Muscle of back (tissue), 13 donors: ENCODE measurements around the gene KLF4. TPM values are rescaled to one million over a fixed set of nuclear protein-coding genes. Genes with fewer than 3 reads are reported as not detected.
"Not testable (repeated sequence)": the region's sequence is repeated elsewhere in the genome, so short reads cannot be mapped to it uniquely, and the experiment has no call there.

Experiments used
- DNase-seq, 3 donors: peaks; one replicate each; pipeline versions ENCODE4 v3.0.0 to v3.0.0-alpha.2; 2013
- long read RNA-seq, 9 donors: transcript quantifications; one replicate each; lab custom pipeline, GENCODE V29; 2026
- polyA plus RNA-seq, 10 donors: library from polyadenylated mRNA; unstranded; fragments of 120-200 nt; gene quantifications; one replicate each; pipeline ENCODE4 v1.2.1, GENCODE V29; 2013; ENCODE audit not compliant: insufficient read length in 10 of 10

KLF4 gene
- 10 to 100 TPM; 23.6 to 68.8 (median 42.4) TPM for polyA plus RNA-seq
- long read RNA-seq, donor 1, partial matches to known transcripts, result 0 of 4 reads
- long read RNA-seq, donor 1, other reads (novel, unspliced or antisense), result 0 of 4 reads
- long read RNA-seq, donor 2, partial matches to known transcripts, result 0 of 6 reads
- long read RNA-seq, donor 2, other reads (novel, unspliced or antisense), result 0 of 6 reads
- long read RNA-seq, donor 3, result 0 reads
- long read RNA-seq, donor 4, partial matches to known transcripts, result 0 of 4 reads
- long read RNA-seq, donor 4, other reads (novel, unspliced or antisense), result 0 of 4 reads
- long read RNA-seq, donor 5, transcript KLF4-201 (5 exons, 2,813 nt), result major isoform, 5 of 27 reads
- long read RNA-seq, donor 5, transcript KLF4-205 (3 exons, 2,393 nt), result major isoform, 5 of 27 reads
- long read RNA-seq, donor 5, partial matches to known transcripts, result 17 of 27 reads
- long read RNA-seq, donor 5, other reads (novel, unspliced or antisense), result 0 of 27 reads
- long read RNA-seq, donor 6, transcript KLF4-201 (5 exons, 2,813 nt), result major isoform, 7 of 9 reads
- long read RNA-seq, donor 6, partial matches to known transcripts, result 0 of 9 reads
- long read RNA-seq, donor 6, other reads (novel, unspliced or antisense), result 0 of 9 reads
- long read RNA-seq, donor 7, partial matches to known transcripts, result 9 of 15 reads
- long read RNA-seq, donor 7, other reads (novel, unspliced or antisense), result 0 of 15 reads
- long read RNA-seq, donor 8, partial matches to known transcripts, result 0 of 3 reads
- long read RNA-seq, donor 8, other reads (novel, unspliced or antisense), result 0 of 3 reads
- long read RNA-seq, donor 9, partial matches to known transcripts, result 0 of 2 reads
- long read RNA-seq, donor 9, other reads (novel, unspliced or antisense), result 0 of 2 reads

DNA sequence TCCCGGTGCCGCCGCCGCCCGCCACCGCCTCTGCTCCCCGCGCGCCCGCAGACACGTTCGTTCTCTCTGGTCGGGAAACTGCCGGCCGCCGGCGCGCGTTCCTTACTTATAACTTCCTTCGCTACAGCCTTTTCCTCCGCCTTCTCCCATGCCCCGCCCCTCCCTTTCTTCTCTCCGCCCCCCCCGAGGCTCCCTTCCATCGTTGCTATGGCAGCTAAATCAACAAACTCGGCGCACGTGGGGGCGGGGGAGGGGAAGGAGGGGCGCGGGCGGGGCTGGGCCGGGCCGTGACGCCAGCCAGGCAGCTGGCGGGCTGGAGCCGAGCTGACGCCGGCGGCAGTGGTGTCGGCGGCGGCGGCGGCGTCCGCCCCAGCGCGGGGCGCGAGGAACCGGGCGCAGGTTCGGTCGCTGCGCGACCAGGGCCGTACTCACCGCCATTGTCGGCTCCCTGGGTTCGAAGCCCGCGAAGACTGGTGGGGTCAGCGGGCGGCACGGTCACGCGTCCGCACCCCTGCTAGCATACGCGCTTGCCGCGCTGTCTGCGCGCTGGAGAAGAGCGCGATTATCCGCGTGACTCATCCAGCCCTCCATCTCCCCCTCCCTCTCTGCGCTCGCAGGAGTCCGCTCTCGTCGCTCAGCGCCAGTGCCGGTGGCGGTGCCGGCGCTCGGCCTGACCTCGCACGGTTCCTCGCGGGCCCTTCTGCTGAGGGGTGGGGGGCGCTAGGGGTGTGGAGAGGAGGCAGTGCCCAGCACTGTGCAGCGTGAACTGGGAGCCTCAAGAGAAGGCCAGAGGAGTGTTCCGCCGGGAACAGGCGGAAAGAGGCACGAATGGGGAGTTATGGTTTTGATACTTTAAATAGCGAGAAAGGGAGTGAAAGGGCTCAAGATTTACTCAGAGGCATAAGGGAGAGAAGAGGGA is at the start of gene KLF4:
TSS of gene KLF4 (minus strand) at position 83 of the 919 bp plus-strand sequence. CDS start 597 bp downstream, outside the sequence.
- DNase-seq, result peak; percentile 94 to 97 (median 96)

GRCh38 chr9:107536462-107536861 is 46.9 kb upstream of the KLF4 start:
- DNase-seq, result no peak

GRCh38 chr9:107534510-107535078 is 45.0 kb upstream of the KLF4 start:
- DNase-seq, result no peak

- DNase-seq, result no peak
These were observed 41.1 kb upstream of the KLF4 start for GRCh38 chr9:107530679-107531078.

DNA sequence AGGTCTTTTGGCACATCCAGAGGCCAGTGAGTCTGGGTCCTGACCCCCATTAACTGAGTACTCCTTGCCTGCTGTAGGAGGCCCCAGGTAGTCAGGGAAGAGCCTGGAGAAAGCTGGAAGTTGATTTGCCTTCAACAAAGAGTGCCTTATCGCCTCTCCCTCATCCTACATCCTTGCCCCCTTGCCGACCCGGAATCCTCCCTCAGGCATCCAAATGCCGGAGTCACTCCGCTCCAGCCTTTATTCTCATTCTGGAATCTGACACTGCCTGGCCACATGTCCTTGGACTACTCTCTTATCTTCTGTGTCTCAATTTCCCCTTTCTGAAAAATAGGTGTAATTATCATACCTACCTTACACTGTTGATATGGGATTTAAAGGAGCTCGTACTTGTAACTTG is 39.1 kb upstream of the KLF4 start:
- no peak for DNase-seq

DNA sequence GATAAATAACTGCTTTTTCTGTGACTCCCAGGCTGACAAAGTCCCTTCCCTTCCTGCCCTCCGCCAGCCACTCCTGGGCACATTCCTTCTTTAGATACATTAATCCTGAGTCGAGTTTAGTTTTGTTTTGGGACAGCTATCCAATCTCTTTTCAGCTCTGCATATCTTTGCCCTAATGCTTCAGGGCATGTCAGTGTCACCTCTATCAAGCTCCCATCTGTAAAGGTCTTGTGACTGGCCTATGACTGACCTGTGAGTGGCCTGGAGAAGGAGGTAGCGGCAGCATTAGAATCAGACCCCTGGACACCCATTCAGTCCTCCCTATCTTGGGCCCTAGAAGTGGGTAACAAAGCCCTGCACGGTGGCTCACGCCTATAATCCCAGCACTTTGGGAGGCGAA is 34.0 kb upstream of the KLF4 start:
- no peak for DNase-seq

GRCh38 chr9:107520186-107520585 is 30.6 kb upstream of the KLF4 start:
- DNase-seq, result no peak

DNA sequence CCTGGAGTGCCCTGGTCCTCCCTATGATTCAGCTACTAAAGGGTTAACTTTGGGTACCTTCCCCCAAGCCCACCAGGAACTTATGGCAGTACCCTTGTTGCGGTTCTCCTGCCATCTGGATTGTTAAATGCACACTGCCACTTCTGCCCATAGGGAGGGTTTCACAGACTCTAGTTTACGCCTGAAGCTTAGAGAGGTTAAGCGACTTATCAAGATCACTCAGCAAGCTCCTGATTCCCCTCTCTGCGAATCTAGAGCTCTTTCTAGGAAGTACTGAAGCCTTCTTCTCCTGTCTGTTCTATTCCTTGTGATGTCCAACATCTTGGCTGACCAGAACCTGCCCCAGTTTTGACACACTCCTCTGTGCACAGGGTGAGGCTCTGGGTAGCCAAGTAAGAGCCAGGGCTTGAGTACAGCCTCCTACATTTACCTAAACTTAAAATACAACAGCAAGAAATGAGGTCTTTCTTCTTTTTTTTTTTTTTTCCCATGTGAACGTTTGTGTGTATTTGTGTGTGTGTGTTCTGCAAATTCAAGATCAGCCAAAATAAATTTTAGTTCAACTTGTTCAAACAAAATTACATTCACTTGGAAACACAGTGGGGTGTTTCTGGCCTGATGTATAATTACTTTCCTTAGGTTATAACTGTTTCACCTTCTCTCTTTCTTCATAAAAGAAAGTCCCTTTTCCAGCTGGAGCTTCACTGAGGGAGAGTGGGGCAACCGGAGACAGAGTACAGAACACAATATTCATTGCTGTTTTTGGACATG is 28.7 kb upstream of the KLF4 start:
- no peak for DNase-seq

GRCh38 chr9:107513464-107514100 is 24.0 kb upstream of the KLF4 start:
- DNase-seq, result no peak

DNA sequence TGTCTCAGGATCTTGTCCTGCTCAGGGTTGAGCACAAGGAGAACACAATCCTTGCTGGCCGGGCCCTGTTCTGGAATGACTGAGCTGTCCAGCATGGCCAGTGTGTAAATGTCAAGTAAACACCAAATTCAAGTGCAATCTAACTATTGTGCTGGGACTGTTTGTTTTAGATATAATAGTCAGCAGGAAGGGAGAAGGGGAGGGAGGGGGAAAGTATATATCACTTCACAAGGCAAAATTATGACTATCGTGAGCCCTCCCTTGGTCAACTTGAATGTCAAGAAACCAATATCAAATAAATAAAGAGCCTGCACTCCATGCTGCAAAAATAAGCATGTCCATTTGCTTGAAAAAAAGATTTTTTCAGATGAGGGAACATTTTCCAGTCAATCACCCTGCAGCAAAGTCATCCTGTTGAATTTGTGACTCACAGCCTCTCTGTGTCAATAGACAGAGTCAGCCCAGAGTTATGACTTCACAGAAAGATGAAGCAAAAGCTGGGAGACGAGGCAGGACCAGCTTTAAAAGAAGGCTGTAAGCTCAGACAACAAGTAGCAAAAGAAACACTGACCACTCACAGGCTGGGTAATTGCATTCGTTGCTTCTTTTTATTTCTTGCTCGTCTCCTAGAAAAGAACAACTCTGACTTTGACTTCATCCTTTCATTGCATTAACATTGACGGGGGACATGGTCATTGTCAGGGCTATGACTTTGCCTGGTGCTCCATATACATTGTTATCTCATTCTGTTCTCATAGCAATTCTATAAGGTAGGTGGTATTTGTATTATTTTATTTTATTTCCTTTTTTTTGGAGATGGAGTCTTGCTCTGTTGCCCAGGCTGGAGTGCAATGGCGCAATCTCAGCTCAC is 15.3 kb upstream of the KLF4 start:
- DNase-seq, result no peak

GRCh38 chr9:107502464-107502863 is 12.9 kb upstream of the KLF4 start:
- no peak for DNase-seq

GRCh38 chr9:107500421-107501200 is 11.0 kb upstream of the KLF4 start:
- DNase-seq, result not testable (repeated sequence)

- no peak for DNase-seq
These were observed 7.4 kb upstream of the KLF4 start for GRCh38 chr9:107496976-107497375.

- DNase-seq, result no peak
These were observed 2.9 kb upstream of the KLF4 start for GRCh38 chr9:107492381-107492970.

DNA sequence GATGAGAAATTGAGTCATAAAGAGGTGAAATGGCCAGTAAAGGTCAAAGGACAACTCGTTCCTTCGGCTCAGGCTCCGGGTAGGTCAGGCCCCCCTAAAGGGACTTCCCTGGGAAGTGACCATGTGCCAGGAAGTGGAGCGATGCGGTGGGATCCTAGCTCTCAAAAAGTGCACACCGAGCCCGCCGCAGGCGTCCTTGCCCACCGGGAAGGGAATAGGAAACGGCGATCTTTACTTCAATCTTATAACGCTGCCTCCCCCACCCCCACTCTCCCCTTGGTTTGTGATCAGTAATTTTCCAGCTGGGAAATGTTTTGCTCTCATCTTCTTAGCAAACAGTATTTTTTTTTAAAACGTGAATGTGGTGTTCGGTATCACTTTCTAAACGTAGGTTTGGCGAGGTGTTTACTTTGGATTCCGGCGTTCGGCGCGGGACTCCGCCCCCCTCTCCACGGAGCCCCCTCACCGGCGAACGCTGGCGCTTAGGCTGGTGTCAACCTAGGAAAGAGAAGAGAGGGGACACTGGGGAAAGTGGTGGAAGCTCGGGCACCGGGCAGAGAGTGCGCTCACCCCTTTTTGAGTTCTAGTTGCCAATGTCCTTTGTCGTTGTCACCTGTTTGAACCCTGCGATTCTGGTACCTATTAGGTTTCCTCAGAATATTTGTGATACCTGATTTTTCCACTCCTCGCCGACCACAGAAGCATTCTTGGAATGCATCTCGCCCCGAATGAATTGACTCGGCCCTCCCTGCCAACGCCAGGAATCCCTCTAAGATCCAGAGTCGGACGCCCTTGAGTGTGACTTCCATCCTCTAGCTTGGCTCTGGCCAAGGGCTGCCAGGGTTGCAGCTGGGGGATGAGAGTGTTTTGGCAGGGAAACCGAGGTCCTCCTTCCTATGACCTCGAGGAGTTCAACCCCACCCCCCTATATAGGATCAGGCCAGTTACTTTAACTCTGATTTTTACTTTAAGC is 1.8 kb upstream of the KLF4 start:
- peak in 2 of 3 donors; percentile 48 to 80 for DNase-seq

DNA sequence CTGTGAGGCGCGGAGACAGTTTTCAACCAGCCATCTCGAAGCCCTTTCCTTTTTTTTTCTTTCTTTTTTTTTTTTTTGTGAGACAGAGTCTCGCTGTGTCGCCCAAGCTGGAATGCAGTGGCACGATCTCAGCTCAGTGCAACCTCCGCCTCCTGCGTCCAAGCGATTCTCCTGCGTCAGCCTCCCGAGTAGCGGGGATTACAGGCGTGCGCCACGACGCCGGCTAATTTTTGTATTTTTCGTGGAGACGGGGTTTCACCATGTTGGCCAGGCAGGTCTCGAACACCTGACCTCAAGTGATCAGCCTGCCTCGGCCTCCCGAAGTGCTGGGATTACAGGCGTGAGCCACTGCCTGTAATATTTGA is 1.0 kb upstream of the KLF4 start:
- DNase-seq, result not testable (repeated sequence)
